OCI-LY7 (cell line): ENCODE data around the gene TIMP3. TPM values are rescaled to one million over a fixed set of nuclear protein-coding genes. Genes with fewer than 3 reads are reported as not detected.

ENCODE experiments used
- BruUV-seq: library from RNA; stranded (reverse); fragments of 400-500 nt; replicated peaks from 2 replicates; lab custom pipeline; 2021; lab: Mats Ljungman, UMichigan
- CTCF ChIA-PET: fragments of 300-600 bp; sonication (Branson Sonifier 250); formaldehyde crosslinking; loops from one replicate; lab custom pipeline; 2022; ENCODE audit warnings: antibody characterized with exemption; ENCODE audit not compliant: unreplicated experiment; lab: Charles Lee
- POLR2A ChIA-PET: fragments of 300-600 bp; sonication (Branson Sonifier 250); formaldehyde crosslinking; loops from one replicate; lab custom pipeline; 2022; ENCODE audit warnings: antibody characterized with exemption; lab: Charles Lee
- DNase-seq: peaks from one replicate; pipeline ENCODE4 v3.0.0-alpha.2; 2015; ENCODE audit warnings: low spot score
- H2AFZ ChIP-seq: fragments of 200-600 bp; sonication (generic), shearing (Covaris generic); 2 replicates; pipeline ENCODE4 v1.6.1; 2014; ENCODE audit warnings: mild to moderate bottlenecking, antibody characterized with exemption, low read length, moderate library complexity
- H3K27ac ChIP-seq: fragments of 200-600 bp; sonication (generic); 2 replicates; pipeline ENCODE4 v1.5.1; 2014; ENCODE audit warnings: mixed run types, low read depth, mild to moderate bottlenecking, moderate library complexity, low read length, inconsistent platforms; ENCODE audit not compliant: poor library complexity, severe bottlenecking
- H3K36me3 ChIP-seq: fragments of 200-600 bp; sonication (generic); 2 replicates; pipeline ENCODE4 v1.6.1; 2014; ENCODE audit warnings: mild to moderate bottlenecking, antibody characterized with exemption, low read length, moderate library complexity, mixed read lengths; ENCODE audit not compliant: insufficient read depth
- H3K4me1 ChIP-seq: fragments of 200-600 bp; sonication (generic); 2 replicates; pipeline ENCODE4 v1.5.1; 2014; ENCODE audit warnings: mild to moderate bottlenecking, low read length; ENCODE audit not compliant: insufficient read depth, poor library complexity, severe bottlenecking
- H3K4me2 ChIP-seq: fragments of 200-600 bp; sonication (generic); 2 replicates; pipeline ENCODE4 v1.6.1; 2014; ENCODE audit warnings: mild to moderate bottlenecking, low read length
- H3K4me3 ChIP-seq: fragments of 200-600 bp; sonication (generic); 2 replicates; pipeline ENCODE4 v1.5.1; 2014; ENCODE audit warnings: mild to moderate bottlenecking, low read depth, low read length; ENCODE audit not compliant: poor library complexity, severe bottlenecking
- H3K79me2 ChIP-seq: fragments of 200-600 bp; sonication (generic); 2 replicates; pipeline ENCODE4 v1.6.1; 2016; ENCODE audit warnings: low read depth, mild to moderate bottlenecking, low read length, moderate library complexity, mixed read lengths; ENCODE audit not compliant: insufficient read depth
- H3K9me2 ChIP-seq: fragments of 200-600 bp; sonication (generic); 2 replicates; pipeline ENCODE4 v1.6.1; 2016; ENCODE audit warnings: mild to moderate bottlenecking, low read length, mixed read lengths; ENCODE audit not compliant: insufficient read depth
- H3K9me3 ChIP-seq: fragments of 200-600 bp; sonication (generic); 2 replicates; pipeline ENCODE4 v1.6.1; 2014; ENCODE audit warnings: mild to moderate bottlenecking, mixed run types, low read length, mixed read lengths
- H4K20me1 ChIP-seq: fragments of 200-600 bp; sonication (generic); 2 replicates; pipeline ENCODE4 v1.6.1; 2014; ENCODE audit warnings: mild to moderate bottlenecking, antibody characterized with exemption, low read length, moderate library complexity, mixed read lengths; ENCODE audit not compliant: insufficient read depth
- EZH2phosphoT487 ChIP-seq: fragments of 200-600 bp; sonication (generic); IDR thresholded peaks from 2 replicates; pipeline ENCODE4 v1.6.1; 2018; ENCODE audit warnings: low read depth, borderline replicate concordance, mild to moderate bottlenecking, mixed run types, antibody characterized with exemption, low read length, moderate library complexity, mixed read lengths
- intact Hi-C: fragments of 100-400 bp; cut with micrococcal nuclease; formaldehyde crosslinking; loops from one replicate; pipeline ENCODE4 v1.10.0; 2022; ENCODE audit not compliant: unreplicated experiment
- total RNA-seq, 2 experiments: library from RNA; depleted of rRNA in 1 of 2; stranded (reverse); fragments of >200 nt in 1 of 2; shearing (Covaris generic) in 1 of 2; gene quantifications; 2 replicates each; pipeline ENCODE4 v1.2.3, GENCODE V29; 2014 to 2022
- TF ChIP-seq, protein P1 (sequence below): fragments of 200-600 bp; sonication (generic); conservative IDR thresholded peaks from 2 replicates; pipeline ENCODE4 v1.5.1; 2014; ENCODE audit warnings: mild to moderate bottlenecking, antibody characterized with exemption, low read length, moderate library complexity, mixed read lengths

TIMP3 gene
- total RNA-seq, 2 experiments from 2014 or later: not detected

DNA sequence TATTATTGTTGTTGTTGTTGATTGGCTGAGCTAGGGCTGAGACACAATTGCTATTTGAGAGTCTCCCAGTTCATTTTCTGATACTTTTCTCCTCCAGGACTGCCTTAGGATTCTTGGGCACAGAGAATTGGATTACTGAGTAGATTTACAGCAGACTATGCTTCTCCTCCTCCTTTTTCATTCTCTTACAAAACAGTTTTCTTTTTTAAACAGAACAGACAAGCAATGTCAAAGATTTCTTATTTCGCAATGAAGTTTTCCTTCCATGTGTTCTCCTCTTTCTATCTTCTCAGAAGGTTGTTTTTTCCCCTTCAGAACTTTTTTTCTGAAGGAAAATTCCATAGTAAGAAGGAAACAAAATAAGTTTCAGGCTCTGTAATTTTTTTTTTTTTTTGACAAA lies 19.8 kb upstream of the TIMP3 start:
- ChIA-PET POLR2A (no interaction called here), CTCF (no interaction called here)
- Histone ChIP-seq H3K4me2 (no peak overlapping the region), H3K4me1 (no peaks in the 10 kb centered on the region), H3K27ac (no peak overlapping the region), H4K20me1 (no peaks in the 10 kb centered on the region), H3K79me2 (no peaks in the 10 kb centered on the region), H3K36me3 (no peaks in the 10 kb centered on the region), H3K4me3 (no peak overlapping the region), H3K9me3 (no peaks in the 10 kb centered on the region), H2AFZ (no peak overlapping the region), H3K9me2 (no peaks in the 10 kb centered on the region)
- DNase-seq: no peak
- intact Hi-C loops: no loop called here
- TF ChIP-seq, protein P1, sequence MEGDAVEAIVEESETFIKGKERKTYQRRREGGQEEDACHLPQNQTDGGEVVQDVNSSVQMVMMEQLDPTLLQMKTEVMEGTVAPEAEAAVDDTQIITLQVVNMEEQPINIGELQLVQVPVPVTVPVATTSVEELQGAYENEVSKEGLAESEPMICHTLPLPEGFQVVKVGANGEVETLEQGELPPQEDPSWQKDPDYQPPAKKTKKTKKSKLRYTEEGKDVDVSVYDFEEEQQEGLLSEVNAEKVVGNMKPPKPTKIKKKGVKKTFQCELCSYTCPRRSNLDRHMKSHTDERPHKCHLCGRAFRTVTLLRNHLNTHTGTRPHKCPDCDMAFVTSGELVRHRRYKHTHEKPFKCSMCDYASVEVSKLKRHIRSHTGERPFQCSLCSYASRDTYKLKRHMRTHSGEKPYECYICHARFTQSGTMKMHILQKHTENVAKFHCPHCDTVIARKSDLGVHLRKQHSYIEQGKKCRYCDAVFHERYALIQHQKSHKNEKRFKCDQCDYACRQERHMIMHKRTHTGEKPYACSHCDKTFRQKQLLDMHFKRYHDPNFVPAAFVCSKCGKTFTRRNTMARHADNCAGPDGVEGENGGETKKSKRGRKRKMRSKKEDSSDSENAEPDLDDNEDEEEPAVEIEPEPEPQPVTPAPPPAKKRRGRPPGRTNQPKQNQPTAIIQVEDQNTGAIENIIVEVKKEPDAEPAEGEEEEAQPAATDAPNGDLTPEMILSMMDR: no peak
- no peak for TF ChIP-seq EZH2phosphoT487
- BruUV-seq: no TSS peak

DNA sequence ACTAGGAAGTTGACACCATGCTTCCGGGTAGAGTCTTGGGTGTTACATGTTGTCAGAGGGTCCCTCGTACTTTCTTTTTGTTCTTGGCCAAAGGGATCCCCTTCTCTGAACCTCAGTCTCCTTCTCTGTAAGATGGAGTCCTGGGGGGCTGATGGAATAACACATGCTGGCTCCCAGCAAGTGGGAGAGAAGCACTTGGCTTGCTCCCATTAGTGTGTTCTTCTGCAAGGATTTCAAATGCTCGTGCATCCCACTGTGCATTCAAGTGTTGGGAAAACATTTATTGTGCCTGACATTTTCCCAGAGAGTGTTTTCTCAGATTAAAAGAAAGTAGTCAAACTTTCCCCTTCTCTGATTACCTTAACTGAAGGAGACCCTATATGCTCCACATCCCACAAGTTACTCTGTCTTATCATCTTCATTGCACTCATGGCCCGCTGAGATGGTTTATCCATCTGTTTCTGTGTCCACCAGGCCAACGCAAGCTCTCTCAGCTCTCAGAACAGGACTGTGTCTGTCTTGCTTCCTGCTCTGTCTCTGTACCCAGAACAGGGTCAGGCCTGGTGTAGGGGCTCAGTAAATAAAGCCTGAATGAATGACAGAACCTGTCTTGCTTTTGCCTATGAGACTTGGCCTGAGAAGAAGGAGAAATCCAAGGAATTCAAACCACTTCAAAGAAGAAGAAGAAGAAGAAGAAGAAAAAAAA lies 16.0 kb upstream of the TIMP3 start:
- Histone ChIP-seq H3K4me1 (no peaks in the 10 kb centered on the region), H2AFZ (no peak overlapping the region), H3K9me3 (no peaks in the 10 kb centered on the region), H3K27ac (no peak overlapping the region), H3K79me2 (no peaks in the 10 kb centered on the region), H3K4me3 (no peak overlapping the region), H3K4me2 (no peak overlapping the region), H3K36me3 (no peaks in the 10 kb centered on the region), H3K9me2 (no peaks in the 10 kb centered on the region), H4K20me1 (no peaks in the 10 kb centered on the region)
- ChIA-PET CTCF (no interaction called here), POLR2A (no interaction called here)
- DNase-seq: no peak
- BruUV-seq: no TSS peak
- intact Hi-C loops: no loop called here
- no peak for TF ChIP-seq EZH2phosphoT487
- TF ChIP-seq, protein P1: no peak

DNA sequence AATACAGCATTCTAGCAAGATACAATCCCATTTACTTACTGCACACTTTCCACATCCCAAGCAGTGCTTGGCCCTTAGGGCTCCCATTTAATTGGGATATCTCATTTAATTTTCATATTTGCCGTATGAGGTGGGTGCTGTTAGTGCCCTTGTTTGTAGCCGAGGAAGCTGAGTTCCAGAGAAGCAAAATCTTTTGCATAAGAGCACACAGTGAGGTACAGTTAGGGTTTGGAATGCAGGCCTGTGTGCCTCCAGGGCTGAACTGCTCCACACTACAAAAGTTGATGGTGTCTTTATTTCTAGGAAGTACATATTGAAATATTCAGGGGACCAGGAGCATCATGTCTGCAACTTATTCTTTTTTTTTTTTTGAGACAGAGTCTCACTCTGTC lies 15.5 kb upstream of the TIMP3 start:
- Histone ChIP-seq H3K79me2 (no peaks in the 10 kb centered on the region), H3K4me3 (no peak overlapping the region), H3K9me2 (no peaks in the 10 kb centered on the region), H2AFZ (no peak overlapping the region), H3K27ac (no peak overlapping the region), H3K9me3 (no peaks in the 10 kb centered on the region), H3K4me2 (no peak overlapping the region), H4K20me1 (no peaks in the 10 kb centered on the region), H3K36me3 (no peaks in the 10 kb centered on the region), H3K4me1 (no peaks in the 10 kb centered on the region)
- no TSS peak for BruUV-seq
- ChIA-PET CTCF (interaction anchor here (0.6 kb wide), 1 partner anchor 206 kb away, joined by 3 read pairs; no protein-coding TSS in a partner anchor), POLR2A (no interaction called here)
- intact Hi-C loops: no loop called here
- no peak for DNase-seq
- TF ChIP-seq, protein P1: no peak
- no peak for TF ChIP-seq EZH2phosphoT487
